HepG2 (cell line): ENCODE measurements around the gene FAM72A. TPM values are rescaled to one million over a fixed set of nuclear protein-coding genes. Genes with fewer than 3 reads are reported as not detected.
"Not testable (repeated sequence)": the region's sequence is repeated elsewhere in the genome, so short reads cannot be mapped to it uniquely, and the experiment has no call there.

Experiments
- ATAC-seq: fragments of 200-7000 bp; cut with Tn5 transposase; 3 replicates; pipeline ENCODE4 v1.9.1; 2020; ENCODE audit warnings: mild to moderate bottlenecking, moderate library complexity
- BruUV-seq: library from RNA; stranded (reverse); fragments of 400-500 nt; replicated peaks from 2 replicates; lab custom pipeline; 2021; lab: Mats Ljungman, UMichigan
- CTCF ChIA-PET: fragments of 300-600 bp; formaldehyde crosslinking; extraction: SDS; loops from one replicate; lab custom pipeline; 2021; ENCODE audit warnings: low total read pairs, inconsistent platforms, low intra/inter-chr PET ratio; lab: Yijun Ruan, JAX
- POLR2A ChIA-PET: fragments of 350-600 bp; sonication (Branson Sonifier 250); formaldehyde crosslinking; loops from one replicate; lab custom pipeline; 2020; ENCODE audit warnings: antibody characterized with exemption, inconsistent platforms; lab: Yijun Ruan, JAX
- DNase-seq: peaks from one replicate; pipeline ENCODE4 v3.0.0-alpha.2; 2015; ENCODE audit warnings: low spot score
- FAIRE-seq: peaks from 3 replicates; lab custom pipeline; 2011; peaks lifted over from hg19 to GRCh38; lab: Jason Lieb, UNC
- H2AFZ ChIP-seq: one replicate; pipeline ENCODE4 v1.6.1; 2011; ENCODE audit warnings: low read length, inconsistent platforms
- H3K27ac ChIP-seq: fragments of 300-600 bp; 3 replicates; pipeline ENCODE4 v1.8.0; 2011; ENCODE audit warnings: mixed run types, mild to moderate bottlenecking, mixed read lengths, low read length, inconsistent platforms; ENCODE audit not compliant: insufficient read depth; ENCODE audit errors: extremely low read length
- H3K27me3 ChIP-seq, 2 experiments: fragments of 200-600 bp in 1 of 2; 2 replicates in 1 of 2; 3 replicates in 1 of 2; pipeline versions ENCODE4 v1.6.0 to v1.8.0; 2011; ENCODE audit warnings: low read length in 2 of 2, mild to moderate bottlenecking in 2 of 2, moderate library complexity in 2 of 2, inconsistent platforms in 1 of 2; ENCODE audit not compliant: insufficient read depth in 2 of 2, control insufficient read depth in 1 of 2
- H3K36me3 ChIP-seq, 2 experiments: fragments of 200-600 bp in 1 of 2; replicated peaks in 1 of 2; 2 replicates in 1 of 2; 3 replicates in 1 of 2; pipeline versions ENCODE4 v1.5.1 to v1.8.0; 2011; ENCODE audit warnings: low read length in 2 of 2, inconsistent platforms in 1 of 2; ENCODE audit not compliant: insufficient read depth in 2 of 2, control insufficient read depth in 1 of 2
- H3K4me1 ChIP-seq: 2 replicates; pipeline ENCODE4 v1.5.1; 2012; ENCODE audit warnings: low read length, inconsistent platforms; ENCODE audit not compliant: insufficient read depth
- H3K4me2 ChIP-seq: 2 replicates; pipeline ENCODE4 v1.6.0; 2011; ENCODE audit warnings: low read depth, low read length, inconsistent platforms
- H3K4me3 ChIP-seq, 3 experiments: fragments of 200-600 bp in 1 of 3; sonication (generic), shearing (Covaris generic) in 1 of 3; replicated peaks in 1 of 3; 2 replicates each; pipeline ENCODE4 v1.5.1; 2011 to 2016; ENCODE audit warnings: low read length in 3 of 3, inconsistent platforms in 2 of 3, low read depth in 2 of 3, mild to moderate bottlenecking in 2 of 3, control low read depth in 1 of 3, mixed read lengths in 1 of 3; ENCODE audit not compliant: insufficient read depth in 1 of 3
- H3K79me2 ChIP-seq: one replicate; pipeline ENCODE4 v1.6.1; 2011; ENCODE audit warnings: low read length, inconsistent platforms; ENCODE audit not compliant: insufficient read depth
- H3K9ac ChIP-seq: 2 replicates; pipeline ENCODE4 v1.6.0; 2011; ENCODE audit warnings: mild to moderate bottlenecking, low read depth, low read length, inconsistent platforms; ENCODE audit not compliant: insufficient read depth
- H3K9me3 ChIP-seq: 2 replicates; pipeline ENCODE4 v1.5.1; 2012; ENCODE audit warnings: mild to moderate bottlenecking, low read length
- H4K20me1 ChIP-seq: 2 replicates; pipeline ENCODE4 v1.6.0; 2011; ENCODE audit warnings: inconsistent platforms, mild to moderate bottlenecking, low read length, moderate library complexity; ENCODE audit not compliant: insufficient read depth
- STAG1 ChIP-seq: sonication (generic); formaldehyde crosslinking; IDR thresholded peaks from 2 replicates; pipeline ENCODE4 v1.4.0; 2020; ENCODE audit warnings: missing genetic modification reagents
- WGBS: methylation state at CpG from one replicate; pipeline ENCODE4 v1.1.6; 2017; ENCODE audit warnings: low lambda C conversion rate; 5-methylcytosine and 5-hydroxymethylcytosine counted together
- in situ Hi-C: cut with HindIII; loops from 2 replicates; pipeline ENCODE4 v1.10.0; 2017; ENCODE audit warnings: low pct_unique_long_range_greater_than_20kb; ENCODE audit not compliant: extremely low pct_ligation_motif_present
- intact Hi-C: fragments of 100-400 bp; cut with micrococcal nuclease; formaldehyde crosslinking; loops from one replicate; pipeline ENCODE4 v1.10.0; 2022; ENCODE audit not compliant: unreplicated experiment
- polyA plus RNA-seq, 8 experiments: library from polyadenylated mRNA; depleted of rRNA in 3 of 8; stranded (reverse) in 7 of 8; unstranded in 1 of 8; fragments of >200 nt; fragmentation: Illumina TruSeq in 4 of 8; extraction: Trizol in 4 of 8; gene quantifications; 2 replicates each; pipeline versions ENCODE4 v1.2.1 to v1.2.3, GENCODE V29; 2011 to 2016; ENCODE audit warnings: low read depth in 4 of 8, missing spikeins in 1 of 8, mixed read lengths in 1 of 8; ENCODE audit not compliant: insufficient read depth in 1 of 8
- total RNA-seq, 5 experiments: library from RNA; depleted of rRNA; stranded (reverse); fragments of >200 nt; fragmentation: Illumina TruSeq; extraction: Trizol; gene quantifications; 2 replicates each; pipeline ENCODE4 v1.2.3, GENCODE V29; 2016; ENCODE audit warnings: low read depth in 1 of 5
- TF ChIP-seq, protein P1 (sequence below): sonication (generic); formaldehyde crosslinking; IDR thresholded peaks from 2 replicates; pipeline ENCODE4 v1.5.0; 2020; ENCODE audit warnings: mild to moderate bottlenecking, missing genetic modification reagents, moderate library complexity

FAM72A gene
- total and polyA plus RNA-seq, 2 of the 13 experiments (the other 11 are each of a cell fraction or from before 2014, with no cell fraction given), result 7.1 to 11.1 TPM

DNA sequence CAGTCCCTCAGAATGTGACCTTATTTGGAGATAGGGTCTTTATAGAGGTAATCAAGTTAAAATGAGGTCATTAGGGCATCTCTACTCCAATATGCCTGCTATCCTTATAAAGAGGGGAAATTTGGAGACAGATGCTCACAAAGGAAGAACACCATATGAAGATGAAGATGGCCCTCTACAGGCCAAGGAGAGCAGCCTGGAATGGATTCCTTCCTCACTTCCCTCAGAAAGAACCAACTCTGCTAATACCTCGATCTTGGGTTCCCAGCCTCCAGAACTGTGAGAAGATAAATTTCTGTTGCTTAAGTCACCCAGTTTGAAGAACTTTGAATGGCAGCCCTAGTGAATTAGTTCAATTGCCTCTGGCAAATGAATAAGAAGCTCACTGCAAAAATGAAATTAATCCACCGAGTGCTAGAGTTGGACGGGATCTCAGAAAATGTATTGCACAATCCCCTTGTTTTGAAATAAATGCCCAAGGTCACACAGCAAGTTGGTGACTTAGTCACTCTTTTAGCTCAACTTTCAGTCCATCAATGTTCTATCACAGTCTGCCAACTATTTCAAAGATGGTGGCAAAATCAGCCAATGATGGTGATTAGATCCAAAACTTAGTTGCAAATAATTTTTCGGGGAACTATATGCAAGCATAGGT lies 27.1 kb downstream of the FAM72A start:
- H3K4me2 ChIP-seq, H3K79me2 ChIP-seq, H3K9ac ChIP-seq, in situ Hi-C loops, BruUV-seq, POLR2A ChIA-PET, intact Hi-C loops, DNase-seq, FAIRE-seq, H3K9me3 ChIP-seq, CTCF ChIA-PET, H2AFZ ChIP-seq, H3K27ac ChIP-seq, H3K27me3 ChIP-seq, H3K4me3 ChIP-seq, ATAC-seq, H3K36me3 ChIP-seq, H4K20me1 ChIP-seq, H3K4me1 ChIP-seq: not testable (repeated sequence)
- 20% methylated on average over 1 of the region's 4 CpGs for WGBS

DNA sequence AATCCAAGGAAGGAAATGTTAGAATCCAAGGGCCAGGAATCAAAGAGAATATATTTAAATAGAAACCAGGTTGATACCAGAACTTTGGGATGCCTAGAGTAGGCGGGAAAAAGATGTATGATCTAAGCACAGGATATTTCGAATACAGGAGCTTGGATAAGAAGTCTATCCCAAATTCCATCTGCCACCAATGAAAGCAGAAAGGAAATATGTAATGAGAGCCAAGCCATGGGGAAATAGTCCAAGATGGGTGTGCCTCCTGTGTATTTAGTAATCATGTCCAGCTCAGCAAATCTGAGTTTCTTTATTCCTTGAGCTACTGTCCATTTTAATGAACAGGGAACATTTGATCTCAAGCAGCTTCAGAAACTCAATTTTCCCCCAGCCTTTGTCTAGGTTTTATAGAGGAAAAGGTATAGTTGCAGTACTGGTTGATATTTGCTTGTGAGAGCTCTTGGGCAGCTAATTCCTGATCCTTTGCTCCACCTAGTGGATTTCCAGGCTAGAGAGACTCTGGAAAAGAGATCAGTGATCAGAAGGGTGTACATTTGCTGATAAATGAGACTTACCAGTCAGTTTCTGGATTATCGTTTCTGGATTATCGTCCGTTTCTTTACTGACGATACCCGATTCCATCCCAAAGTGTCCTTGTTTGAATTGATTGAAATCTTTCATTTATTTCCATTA lies 28.3 kb downstream of the FAM72A start:
- H3K4me1 ChIP-seq, H3K9me3 ChIP-seq, CTCF ChIA-PET, H3K79me2 ChIP-seq, intact Hi-C loops, H4K20me1 ChIP-seq, H3K27me3 ChIP-seq, BruUV-seq, DNase-seq, H3K4me2 ChIP-seq, H3K4me3 ChIP-seq, FAIRE-seq, POLR2A ChIA-PET, H3K9ac ChIP-seq, in situ Hi-C loops, H3K36me3 ChIP-seq, H2AFZ ChIP-seq, H3K27ac ChIP-seq: not testable (repeated sequence)
- peak; percentile 49 for TF ChIP-seq STAG1 (CRISPR knock-in tag)
- TF ChIP-seq, protein P1, sequence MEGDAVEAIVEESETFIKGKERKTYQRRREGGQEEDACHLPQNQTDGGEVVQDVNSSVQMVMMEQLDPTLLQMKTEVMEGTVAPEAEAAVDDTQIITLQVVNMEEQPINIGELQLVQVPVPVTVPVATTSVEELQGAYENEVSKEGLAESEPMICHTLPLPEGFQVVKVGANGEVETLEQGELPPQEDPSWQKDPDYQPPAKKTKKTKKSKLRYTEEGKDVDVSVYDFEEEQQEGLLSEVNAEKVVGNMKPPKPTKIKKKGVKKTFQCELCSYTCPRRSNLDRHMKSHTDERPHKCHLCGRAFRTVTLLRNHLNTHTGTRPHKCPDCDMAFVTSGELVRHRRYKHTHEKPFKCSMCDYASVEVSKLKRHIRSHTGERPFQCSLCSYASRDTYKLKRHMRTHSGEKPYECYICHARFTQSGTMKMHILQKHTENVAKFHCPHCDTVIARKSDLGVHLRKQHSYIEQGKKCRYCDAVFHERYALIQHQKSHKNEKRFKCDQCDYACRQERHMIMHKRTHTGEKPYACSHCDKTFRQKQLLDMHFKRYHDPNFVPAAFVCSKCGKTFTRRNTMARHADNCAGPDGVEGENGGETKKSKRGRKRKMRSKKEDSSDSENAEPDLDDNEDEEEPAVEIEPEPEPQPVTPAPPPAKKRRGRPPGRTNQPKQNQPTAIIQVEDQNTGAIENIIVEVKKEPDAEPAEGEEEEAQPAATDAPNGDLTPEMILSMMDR (CRISPR knock-in tag), result peak; percentile 32
- 49% methylated on average over 5 of the region's 7 CpGs for WGBS
- ATAC-seq, result peak; percentile 77

DNA sequence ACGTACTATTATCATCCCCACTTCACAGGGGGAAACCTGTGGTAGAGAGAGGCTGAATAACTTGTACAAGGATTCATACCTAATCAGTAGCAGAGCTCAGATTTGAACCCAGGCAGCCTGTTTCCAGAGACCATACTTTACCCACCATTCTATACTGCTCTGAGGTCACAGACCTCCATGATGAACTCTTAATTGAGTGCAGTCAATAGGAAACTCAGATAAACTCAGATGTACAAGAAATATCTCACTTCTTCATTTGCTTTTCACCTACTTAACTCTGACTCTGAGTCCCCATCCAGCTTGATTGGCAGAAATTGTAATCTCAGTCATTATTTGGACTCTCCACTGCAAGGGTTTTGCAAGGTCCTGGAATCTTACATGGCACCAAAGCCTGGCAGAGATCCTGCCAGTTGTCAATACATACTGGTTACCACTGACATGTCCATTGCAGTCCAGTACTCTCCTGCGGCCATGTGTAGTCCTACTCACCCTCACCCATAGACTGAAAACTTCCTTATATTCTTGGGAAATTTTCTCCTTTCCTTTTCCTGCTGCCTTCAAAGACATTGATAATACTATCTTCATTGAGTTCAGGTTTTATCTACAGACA lies 29.4 kb downstream of the FAM72A start:
- 67% methylated on average over 1 of the region's 2 CpGs for WGBS
- intact Hi-C loops, POLR2A ChIA-PET, H3K9me3 ChIP-seq, in situ Hi-C loops, BruUV-seq, H3K36me3 ChIP-seq, H3K4me2 ChIP-seq, DNase-seq, H3K9ac ChIP-seq, H4K20me1 ChIP-seq, FAIRE-seq, CTCF ChIA-PET, H3K4me3 ChIP-seq, H3K4me1 ChIP-seq, H3K27ac ChIP-seq, H3K27me3 ChIP-seq, H2AFZ ChIP-seq, ATAC-seq, H3K79me2 ChIP-seq: not testable (repeated sequence)
